Lung microvascular endothelial cell (primary cell): ENCODE measurements around the gene UBFD1. TPM values are rescaled to one million over a fixed set of nuclear protein-coding genes. Genes with fewer than 3 reads are reported as not detected.
"Not testable (repeated sequence)": the region's sequence is repeated elsewhere in the genome, so short reads cannot be mapped to it uniquely, and the experiment has no call there.

Experiments
- DNase-seq, 2 donors: peaks; one replicate each; pipeline versions ENCODE4 v3.0.0 to v3.0.0-alpha.2; 2010; ENCODE audit warnings: low read depth in 2 of 2
- total RNA-seq: library from RNA; depleted of rRNA; stranded (reverse); fragments of >200 nt; gene quantifications from 2 replicates; pipeline ENCODE4 v1.2.1, GENCODE V29; 2014

The UBFD1 gene
- total RNA-seq, 1 donor from 2014 or later = 68.5 TPM

DNA sequence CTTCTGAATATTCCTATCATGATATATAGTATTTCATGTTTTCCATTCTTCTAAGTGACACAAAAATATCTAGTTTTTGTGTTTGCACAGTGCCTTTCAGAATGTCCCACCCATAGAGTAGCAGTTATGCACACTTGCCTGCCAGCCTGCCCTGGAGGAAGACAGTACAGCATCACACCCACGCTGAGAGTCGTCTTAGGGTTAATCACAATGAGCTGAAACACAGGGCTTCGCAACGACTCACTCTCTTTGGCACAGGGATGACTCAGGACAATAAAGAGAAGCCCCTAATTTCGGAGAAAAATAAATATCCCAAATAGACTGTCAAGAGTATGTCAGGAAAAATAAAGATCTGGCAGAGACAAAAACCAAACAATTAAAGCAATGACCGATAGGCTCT is 50.2 kb downstream of the UBFD1 start:
- peak; percentile 24 to 54 for DNase-seq

DNA sequence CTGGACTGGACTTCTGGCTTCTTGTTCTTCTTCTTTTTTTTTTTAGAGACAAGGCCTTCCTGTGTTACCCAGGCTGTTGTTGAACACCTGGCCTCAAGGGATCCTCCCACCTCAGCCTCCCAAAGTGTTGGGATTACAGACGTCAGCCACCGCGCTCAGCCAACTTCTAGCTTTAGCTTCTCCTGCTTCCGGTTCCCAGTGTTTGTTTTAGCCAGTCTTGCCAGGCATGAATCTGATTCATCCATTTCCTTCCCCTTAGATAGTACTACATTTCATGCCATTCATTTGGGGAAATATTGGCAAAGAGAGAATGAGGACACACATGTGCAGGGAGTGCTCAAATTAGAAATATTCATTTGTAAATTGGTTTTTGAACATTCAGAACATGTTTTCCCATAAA is 50.7 kb downstream of the UBFD1 start:
- peak; percentile 90 to 94 for DNase-seq

DNA sequence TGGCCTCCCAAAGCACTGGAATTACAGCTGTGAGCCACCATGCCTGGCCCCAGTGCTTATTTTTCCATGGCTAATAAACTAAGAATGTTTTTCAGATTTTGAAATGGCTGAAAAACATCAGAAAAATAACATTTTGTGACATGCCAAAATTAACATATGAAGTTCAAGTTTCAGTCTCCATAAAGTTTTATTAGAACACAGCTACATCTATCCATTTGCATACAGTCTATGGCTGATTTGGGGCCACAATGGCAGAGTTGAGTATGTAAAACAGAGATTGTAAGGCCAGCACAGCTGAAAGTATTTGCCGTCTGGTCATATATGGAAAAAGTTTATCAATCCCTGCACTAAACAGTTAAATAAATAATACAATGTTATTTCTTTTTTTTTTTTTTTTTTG is 52.4 kb downstream of the UBFD1 start:
- no peak for DNase-seq

DNA sequence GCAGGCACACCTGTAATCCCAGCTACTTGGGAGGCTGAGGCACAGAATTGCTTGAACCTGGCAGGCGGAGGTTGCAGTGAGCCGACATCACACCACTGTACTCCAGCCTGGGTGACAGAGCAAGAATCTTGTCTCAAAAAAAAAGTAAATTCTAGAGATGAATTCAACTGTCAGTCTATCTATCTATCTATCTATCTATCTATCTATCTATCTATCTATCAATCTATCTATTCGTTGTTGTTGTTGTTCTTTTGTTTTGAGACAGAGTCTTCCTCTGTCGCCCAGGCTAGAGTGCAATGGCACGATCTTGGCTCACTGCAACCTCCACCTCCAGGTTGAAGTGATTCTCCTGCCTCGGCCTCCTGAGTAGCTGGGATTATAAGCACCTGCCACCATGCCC is 53.4 kb downstream of the UBFD1 start:
- DNase-seq = not testable (repeated sequence)

DNA sequence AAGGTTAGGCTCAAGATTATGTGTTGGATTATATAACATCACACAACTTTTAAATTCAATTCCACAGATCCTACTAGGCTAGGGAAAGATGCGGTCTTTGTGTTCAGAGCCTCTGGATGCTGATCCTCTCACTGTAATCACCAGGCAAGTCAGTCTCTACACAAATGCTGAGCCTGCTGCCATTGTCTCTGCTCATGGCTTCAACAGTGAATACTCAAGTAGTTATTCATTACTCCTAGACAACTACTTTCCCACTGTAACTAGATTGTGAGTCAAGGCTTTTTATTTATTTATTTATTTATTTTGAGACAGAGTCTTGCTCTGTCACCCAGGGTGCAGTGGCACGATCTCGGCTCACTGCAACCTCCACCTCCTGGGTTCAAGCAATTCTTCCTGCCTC is 54.4 kb downstream of the UBFD1 start:
- no peak for DNase-seq

DNA sequence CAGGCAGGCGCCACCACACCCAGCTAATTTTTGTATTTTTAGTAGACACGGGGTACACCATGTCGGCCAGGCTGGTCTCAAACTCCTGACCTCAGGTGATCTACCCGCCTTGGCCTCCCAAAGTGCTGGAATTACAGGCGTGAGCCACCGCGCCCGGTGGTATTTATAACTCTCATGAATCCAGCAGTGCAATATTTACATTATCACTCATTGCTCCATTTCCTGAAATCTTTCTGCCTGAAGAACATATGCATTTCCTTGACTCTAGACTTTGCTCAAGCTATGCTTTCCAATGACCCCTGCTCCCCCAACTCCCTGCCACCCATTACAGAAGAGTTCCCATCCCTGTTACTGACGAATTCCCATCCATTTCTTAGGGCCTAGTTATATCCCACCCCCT is 58.3 kb downstream of the UBFD1 start:
- peak in 1 of 2 donors; percentile 14 for DNase-seq

Other genes starting within 250 kb of the UBFD1 start
- 8.7 and 10.9 TPM in 2 replicates for gene COG7, start 104.5 kb upstream of the UBFD1 start, total RNA-seq
- gene GGA2, start 47.2 kb upstream of the UBFD1 start, total RNA-seq = 22.9 and 28.4 TPM in 2 replicates
- gene EARS2, start 377 bp upstream of the UBFD1 start, total RNA-seq = 12.6 and 16.1 TPM in 2 replicates
- gene NDUFAB1, start 38.6 kb downstream of the UBFD1 start, total RNA-seq = 155 and 164 TPM in 2 replicates
- gene PALB2, start 83.6 kb downstream of the UBFD1 start, total RNA-seq = 4.1 and 6.2 TPM in 2 replicates
- 47.8 and 48.6 TPM in 2 replicates for gene DCTN5, start 83.7 kb downstream of the UBFD1 start, total RNA-seq
- gene PLK1, start 121.2 kb downstream of the UBFD1 start, total RNA-seq = 2.8 and 10.9 TPM in 2 replicates
- not detected in 2 replicates for gene ERN2, start 155.5 kb downstream of the UBFD1 start, total RNA-seq
- not detected in 2 replicates for gene CHP2, start 197.3 kb downstream of the UBFD1 start, total RNA-seq